ENCODE measurements around the gene KCNQ2.

Gene KCNQ2

DNA sequence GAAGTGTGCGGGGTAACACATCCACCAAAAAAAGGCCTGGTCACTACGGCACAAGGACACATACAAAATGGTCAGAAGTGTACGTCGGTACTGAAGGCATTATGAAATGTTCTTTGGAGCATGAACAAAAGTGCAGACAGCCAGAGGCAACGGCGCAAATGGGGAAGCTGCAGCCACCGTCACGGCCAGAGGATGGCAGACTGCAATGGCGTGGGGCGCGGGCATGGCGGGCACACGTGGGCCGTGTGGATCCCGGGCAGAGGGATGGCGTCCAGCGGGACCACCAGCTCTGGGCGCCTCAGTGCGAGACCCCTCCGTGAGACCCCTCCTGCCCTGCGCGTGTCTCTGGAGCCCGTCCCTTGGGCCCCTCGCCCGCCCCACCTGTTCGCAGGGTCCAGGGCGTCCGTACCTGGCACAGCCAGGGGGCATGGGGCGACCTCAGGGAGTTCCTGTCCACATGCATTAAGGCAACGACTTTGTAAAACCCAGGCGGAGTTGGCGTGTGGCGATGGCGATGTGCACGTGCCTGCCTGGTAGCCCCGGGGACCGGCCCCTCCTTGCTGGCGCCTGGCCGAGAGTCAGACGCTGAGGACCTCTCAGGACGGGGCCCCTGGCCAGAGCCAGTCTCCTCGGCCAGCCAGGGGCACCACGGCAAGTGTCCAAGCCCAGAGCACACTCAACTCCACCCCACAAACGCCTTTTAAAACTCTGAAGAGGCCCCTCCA, 71.8 kb downstream of the KCNQ2 start:
- DNase-seq: no peak

DNA sequence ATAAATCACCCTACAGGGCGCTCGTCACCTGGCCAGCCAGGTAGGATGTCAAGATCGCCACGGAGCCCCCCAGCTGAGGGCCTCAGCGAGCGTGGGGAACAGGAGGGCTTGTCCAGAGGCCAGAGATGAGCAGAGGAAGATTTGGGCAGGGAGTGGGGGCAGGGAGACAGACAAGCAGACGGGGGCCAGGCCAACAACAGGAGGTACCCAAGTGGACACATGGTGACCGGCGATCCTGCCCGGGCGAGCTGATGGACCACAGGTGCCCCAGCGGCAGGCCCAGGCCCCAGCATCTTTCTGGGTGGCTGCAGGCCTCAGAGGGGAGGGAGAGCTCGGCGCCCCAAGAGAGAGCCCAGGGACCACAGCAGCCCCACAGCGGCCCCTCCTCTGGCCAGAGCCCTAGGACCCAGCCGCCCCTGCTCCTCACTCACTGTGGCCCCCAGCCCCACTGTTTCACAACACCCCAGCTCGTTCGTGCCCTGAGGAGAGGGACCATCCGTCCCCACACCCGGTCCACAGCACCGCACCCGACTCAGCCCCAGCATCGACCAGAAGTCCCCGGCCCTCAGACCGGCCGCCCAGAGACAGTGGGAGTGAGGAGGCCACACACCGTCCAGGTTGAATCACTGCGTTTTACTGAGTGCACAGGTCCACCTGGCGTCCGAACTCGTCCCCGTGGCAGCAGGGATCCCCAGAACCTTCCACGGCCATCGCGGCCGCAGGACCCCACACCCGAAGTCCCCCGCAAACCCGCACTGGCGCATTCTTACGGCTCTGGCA, 72.7 kb downstream of the KCNQ2 start:
- no peak for DNase-seq

DNA sequence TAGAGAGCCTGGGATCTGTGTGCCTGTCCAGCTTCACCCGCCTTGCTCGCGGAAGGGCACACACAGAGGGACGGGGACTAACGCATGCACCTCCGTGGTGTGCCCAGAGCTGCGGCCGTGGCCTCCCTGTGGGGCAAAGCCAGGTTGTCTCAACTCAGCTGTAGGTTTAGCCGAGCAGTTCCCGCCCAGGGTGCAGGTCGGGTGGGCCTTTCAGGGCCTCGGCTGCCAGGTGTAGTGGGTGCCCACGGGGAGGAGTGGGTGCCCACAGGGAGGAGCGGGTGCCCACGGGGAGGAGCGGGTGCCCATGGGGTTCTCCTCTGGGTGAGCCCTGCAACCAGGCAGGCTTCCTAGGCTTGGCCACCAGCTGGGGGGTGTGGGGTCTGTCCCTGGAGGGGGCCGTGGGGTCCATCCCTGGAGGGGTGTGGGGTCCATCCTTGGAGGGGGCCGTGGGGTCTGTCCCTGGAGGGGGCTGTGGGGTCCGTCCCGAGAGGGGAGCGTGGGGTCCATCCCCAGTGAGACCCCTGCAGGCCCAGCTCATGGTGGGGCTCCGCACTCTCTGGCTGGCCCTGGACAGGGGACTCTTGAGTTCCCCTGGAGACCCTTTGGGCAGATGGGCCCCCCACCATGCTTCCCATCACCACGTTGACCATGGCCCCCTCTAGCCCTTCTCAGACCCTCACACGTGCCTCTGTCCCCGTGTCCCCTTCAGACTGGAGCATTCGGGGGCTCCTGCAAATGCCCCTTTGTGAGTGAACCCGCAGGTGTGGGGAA, 73.5 kb downstream of the KCNQ2 start:
- DNase-seq: no peak

DNA sequence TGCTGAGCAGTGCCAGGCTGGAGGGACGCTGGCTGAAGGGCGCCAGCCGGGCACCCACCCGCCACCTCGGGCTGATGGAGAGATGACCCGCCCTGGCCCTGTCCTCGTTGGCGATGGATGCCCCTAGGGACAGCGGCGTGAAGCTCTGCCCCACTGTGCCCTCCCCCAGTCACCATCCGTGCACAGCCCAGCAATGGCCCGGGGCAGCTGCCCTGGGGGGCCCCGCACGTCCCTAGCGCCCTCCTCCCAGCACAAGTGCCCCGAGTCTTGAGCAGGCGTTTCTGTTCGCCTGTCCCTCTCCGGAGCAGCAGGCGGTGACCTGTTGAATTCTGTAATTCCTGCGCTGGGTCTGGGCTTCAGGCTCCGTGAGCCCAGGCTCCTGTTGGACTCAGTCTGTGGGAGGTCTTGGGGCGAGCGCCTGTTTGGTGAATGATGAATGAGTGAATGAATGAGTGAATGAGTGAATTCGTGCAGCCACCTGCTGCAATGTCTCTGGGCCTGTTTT, 74.5 kb downstream of the KCNQ2 start:
- no peak for DNase-seq

DNA sequence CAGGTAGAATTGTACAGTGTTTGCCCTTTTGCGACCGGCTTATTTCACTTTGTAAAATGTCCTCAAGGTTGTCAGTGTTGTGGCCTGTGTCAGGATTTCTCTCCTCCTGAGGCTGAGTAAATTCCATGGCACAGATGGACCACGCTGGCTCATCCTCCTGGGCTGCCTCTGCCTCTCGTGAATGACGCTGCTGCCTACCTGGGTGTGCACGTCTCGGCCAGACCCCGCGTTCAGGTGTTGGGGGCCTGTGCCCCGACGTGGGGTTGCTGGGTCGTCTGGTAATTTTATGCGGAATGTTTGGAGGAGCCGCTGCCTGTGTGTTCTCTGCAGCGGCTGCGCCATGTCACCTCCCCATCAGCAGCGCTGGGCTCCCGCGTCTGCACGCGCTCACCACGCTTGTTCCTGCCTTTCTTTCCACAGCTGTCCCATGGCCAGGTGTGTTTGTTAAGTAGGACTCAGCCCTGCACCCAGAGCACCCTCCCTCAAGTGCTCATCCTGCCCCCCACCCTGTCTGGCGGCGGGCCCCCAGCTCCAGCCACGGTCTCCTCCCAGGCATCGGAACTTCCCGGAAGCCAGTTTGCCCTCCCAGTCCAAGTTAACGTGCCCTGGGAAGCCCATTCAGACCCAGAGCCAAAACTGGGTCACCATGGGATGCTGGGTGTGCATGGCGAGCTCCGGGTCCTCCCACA, 75.2 kb downstream of the KCNQ2 start:
- no peak for DNase-seq

DNA sequence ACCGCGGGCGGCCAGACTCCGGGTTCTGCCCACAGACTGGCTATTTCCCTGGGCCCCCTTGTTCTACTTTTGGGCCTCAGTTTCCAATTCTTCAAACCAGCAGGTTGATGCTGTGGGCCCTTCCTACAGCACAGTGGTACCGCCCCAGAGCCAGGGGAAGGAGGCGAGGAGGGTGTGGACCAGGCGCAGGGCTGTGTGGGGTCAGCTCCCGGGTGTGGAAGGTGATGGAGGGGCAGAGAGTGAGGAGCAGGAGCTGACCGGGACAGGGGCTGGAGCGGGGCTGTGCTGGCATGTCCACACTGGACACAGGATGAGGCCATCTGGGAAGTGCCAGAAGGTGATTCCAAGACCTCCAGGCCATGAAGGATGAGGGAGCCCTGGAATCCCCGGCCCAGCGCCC, 76.2 kb downstream of the KCNQ2 start:
- no peak for DNase-seq

DNA sequence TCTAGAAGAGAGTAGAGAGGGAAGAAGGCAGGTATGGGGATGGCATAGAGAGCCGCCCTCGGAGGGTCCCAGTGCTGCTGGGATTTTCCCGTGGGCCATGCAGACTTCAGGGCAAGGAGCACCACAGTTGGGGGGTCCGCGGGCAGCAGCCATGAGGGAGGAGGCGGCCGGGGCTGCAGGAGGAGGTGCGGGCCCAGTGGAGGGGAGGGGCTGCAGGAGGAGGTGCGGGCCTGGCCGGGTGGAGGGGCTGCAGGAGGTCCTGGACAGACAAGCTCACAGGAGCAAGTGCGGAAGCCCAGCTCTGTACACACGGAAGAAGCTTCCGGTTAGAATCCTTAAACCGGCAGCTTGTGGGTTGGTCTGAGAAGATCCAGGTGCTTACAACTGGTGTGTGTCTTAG, 76.7 kb downstream of the KCNQ2 start:
- DNase-seq: no peak

DNA sequence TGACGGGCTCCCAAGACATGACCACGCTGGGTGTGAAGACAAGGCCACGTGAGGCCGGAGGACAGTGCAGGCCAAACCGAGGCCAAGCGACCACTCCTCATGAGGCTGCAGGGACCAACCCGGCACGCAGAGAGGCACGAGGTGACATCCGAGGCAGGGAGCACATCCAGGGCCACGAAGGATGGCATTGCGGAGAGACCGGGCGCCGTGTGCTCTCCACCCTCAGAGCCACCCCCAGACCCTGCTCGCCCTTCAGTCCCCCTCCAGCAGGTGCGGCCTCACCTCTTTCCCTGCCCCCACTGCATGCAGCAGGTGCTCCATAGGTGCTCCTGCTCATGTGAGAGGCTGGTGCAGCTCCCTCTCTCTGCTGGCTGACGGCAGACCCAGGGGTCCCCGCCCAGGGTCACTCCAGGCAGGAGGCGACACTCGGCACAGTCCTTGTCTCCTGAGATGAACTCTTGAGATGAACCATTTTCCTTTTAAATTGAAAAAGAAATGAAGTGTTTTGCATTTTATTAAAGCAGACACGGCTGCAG, 77.5 kb downstream of the KCNQ2 start:
- DNase-seq: no peak

DNA sequence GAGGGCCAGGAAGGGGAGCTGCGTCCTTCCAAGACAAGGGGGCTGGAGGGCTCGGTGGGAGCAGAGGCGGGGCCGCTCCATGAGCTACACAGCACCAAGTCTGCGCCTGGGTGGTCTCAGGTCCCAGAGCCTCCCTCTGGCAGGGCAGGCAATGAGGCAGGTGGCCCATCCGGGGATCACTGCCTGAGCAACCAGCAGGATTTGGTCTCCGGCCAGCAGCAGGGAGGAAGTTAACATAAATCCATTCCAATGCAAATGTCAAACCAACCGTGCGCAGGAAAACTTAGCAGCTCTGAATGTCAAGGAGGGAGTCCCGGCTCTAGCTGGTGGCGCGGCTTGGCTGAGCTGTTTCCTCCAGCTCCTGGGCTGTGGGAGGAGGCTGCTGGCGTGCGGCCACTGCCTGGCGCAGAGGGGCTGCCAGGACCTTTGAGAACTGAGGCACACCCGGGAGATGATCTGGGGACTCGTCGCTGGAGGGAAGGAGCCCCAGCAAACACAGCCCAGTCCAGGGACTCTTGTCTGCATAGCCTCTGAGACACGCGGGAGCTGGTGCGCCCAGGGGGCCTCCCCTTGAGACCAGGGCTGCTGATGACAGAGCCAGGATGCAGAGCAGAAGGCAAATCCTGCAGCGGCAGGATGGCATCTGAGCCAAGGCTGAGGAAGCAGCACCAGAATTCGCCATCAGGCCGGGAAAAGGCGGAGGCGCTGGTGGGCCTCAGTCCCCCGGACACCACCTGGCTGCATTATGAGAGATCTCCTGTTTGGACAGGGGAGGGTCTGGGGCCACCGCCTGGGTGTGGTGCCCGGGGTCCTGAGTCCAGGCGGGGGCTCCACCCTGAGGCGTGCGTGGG, 78.2 kb downstream of the KCNQ2 start:
- no peak for DNase-seq

DNA sequence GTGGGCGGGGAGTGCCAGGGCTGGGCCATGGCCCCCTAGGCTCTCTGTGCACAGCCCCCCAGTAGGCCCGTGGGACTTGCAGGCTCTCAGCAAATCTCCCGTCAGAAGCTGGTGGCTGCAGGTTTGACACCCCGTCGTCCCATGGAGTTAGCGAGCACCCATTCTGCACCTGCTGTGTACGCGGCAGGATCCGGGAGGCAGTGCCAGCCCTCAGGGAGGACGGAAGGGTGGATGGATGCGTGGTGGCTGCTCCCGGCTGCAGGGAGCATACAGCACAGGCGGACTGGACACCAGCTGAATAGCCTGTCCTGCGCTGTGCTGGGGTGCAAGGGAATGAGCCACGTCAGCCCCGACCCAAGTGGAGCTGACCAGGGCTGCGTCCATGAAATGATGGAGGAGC, 78.9 kb downstream of the KCNQ2 start:
- no peak for DNase-seq

DNA sequence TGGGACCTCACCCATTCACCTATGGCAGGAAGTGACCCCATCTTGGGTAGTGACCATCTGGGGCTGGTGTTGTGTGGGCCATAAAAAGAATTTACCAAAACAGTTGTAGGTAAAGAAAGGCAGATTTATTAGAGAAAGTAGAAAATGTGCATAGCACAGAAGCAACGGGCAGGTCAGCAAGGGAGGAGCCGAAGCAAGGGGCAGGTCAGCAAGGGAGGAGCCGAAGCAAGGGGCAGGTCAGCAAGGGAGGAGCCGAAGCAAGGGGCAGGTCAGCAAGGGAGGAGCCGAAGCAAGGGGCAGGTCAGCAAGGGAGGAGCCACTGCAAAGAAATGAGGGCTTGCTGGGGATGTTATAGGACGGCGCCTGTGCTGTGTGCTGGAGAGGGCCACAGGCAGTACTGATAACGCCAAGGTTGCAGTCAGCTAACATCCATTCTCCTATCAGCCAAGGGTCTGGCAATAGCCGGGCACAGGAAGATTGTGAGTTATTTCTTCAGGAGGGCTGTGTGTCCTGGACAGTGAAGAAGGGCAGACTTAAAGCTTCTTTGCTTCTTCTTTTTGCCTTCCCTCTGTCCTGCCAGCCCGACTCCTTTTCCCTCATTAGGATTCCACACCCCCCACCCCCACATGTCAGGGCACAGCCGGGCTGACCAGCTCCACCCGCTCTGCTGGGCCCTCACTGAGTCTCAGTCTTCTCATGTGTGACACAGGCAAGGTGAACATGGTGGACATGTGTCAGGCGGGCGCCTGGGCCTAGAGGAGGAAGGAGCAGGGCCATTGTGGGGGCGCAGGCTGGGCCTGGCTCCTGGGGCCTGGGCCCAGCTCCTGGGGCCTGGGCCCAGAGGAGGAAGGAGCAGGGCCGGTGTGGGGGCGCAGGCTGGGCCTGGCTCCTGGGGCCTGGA, 79.7 kb downstream of the KCNQ2 start:
- DNase-seq: no peak

DNA sequence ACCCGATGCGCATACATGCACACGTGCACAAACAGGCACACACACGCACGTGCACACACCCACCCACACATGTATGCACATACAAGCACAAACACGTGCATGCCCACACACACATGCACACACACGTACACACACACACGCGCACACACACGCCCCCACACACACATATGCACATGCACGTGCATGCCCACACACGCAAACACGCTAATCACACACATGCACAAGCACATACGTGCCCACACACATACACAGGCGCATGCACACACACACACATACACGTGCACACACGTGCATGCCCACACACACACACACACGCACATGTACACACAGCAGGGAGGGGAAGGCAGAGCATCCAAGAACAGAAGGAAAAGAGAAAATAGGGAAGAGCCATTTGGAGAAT, 84.5 kb downstream of the KCNQ2 start:
- DNase-seq: no peak

DNA sequence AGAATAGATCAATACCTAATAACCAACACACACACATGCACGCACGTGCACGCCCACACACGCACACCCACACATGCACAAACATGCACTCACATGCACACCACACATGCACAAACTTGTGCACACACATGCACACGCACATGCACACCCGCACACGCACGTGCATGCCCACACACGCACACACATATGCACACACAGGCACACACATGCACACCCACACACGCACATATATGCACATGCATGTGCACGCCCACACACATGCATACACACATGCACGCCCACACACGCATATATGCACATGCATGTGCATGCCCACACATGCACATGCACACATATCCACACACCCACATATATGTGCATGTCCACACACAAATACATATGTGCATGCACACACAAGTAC, 85.1 kb downstream of the KCNQ2 start:
- no peak for DNase-seq

DNA sequence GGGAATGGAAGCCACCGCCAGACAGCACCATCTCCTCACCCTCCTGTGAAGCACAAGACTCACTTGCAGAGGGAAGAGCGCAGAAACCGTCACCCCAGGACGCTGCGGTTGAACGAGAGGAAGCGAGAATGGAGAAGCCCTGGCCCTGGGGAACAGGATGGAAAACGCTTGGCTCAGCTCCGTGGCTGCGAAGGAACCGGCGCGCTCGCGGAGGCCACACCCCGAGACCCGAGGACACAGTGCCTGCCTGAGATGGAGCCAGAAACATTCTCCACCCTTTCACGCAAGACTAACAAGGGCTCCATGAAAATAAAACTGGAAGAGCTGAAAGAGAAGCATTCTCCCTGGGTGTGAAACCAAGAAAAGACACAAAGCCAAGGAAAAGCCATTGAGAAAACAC, 86.0 kb downstream of the KCNQ2 start:
- DNase-seq: no peak

DNA sequence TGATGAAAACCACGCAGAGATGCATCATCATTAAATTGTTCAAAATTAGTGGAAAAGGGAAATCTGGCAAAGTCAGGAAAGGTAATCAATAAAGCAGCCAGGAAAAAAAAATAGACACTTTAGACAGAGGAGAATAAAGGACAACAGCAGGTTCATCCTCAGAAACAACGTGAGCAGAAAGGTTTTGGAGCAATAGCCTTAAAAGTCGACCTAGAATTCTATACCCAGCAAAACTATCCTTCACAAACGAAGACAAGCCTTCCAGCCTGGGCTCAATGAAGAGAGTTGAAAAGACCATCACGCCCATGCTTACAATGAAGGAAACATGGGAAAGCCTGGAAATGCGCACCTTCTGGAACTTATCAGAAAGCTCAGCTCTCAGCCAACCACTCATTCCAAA, 86.6 kb downstream of the KCNQ2 start:
- no peak for DNase-seq

DNA sequence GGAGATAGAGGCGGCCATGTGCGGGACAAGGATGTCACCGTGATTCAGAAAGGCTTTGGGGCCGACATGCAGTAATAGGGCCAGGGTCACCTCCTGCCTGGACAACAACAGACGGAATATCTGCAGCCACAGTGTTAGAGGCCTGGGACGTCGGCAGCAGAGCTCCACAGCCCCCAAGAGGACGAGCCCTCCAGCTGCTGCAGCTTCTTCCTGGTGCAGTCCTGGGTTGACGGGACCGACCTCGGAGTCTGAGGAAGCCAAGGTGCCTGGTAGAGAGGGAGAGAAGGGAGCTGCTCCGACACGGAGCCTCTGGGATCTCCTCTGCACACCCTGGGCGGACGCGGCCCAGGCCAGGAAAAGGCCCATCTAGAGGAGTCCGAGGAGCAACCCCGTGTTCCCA, 88.1 kb downstream of the KCNQ2 start:
- DNase-seq: no peak

DNA sequence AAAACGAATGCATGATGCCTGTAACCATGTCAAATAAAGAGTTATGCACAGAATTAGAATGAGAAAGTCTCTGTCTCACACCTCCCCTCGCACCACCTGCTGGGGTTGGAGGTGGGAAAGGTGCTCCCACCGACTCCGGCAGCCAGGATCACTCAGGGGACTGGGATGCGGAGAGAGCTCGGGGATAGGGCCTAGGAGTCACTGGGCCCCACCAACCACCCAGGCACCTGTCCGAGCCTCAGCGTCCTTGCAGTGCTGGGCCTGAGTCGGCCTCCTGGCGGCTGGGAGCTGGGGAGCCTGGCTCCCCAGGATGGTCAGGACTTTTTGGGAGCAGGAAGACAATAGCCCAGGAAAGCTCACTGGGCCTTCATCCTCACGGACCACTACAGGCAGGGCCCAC, 88.9 kb downstream of the KCNQ2 start:
- DNase-seq: no peak

DNA sequence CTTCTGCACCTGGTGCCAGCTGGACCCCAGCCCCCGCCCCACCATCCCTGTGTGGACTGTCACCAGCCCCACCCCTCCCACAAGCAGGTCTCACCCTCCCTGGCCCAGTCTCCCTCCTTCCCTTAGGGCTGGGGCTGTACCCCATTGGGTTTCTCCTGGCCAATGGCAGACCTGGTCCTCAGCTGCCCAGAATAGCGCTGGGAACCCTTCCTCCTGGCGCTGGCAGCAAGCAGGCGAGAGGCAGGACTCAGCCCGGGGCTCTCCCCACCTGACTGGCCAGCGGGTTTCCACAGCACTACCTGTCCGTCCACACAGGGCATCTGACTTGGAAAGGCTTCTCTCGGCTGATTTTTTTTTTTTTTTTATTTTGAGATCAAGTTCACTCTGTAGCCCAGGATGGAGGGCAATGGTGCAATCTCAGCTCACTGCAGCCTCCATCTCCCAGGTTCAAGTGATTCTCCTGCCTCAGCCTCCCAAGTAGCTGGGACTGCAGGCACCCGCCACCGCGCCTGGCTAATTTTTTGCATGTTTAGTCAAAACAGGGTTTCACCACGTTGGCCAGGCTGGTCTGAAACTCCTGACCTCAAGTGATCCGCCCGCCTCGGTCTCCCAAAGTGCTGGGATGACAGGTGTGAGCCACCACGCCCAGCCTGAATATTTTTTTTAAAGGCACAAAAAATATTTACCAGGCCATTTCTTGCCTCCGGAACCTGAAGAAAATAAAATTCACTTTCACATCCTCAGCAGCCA, 89.7 kb downstream of the KCNQ2 start:
- DNase-seq: no peak

DNA sequence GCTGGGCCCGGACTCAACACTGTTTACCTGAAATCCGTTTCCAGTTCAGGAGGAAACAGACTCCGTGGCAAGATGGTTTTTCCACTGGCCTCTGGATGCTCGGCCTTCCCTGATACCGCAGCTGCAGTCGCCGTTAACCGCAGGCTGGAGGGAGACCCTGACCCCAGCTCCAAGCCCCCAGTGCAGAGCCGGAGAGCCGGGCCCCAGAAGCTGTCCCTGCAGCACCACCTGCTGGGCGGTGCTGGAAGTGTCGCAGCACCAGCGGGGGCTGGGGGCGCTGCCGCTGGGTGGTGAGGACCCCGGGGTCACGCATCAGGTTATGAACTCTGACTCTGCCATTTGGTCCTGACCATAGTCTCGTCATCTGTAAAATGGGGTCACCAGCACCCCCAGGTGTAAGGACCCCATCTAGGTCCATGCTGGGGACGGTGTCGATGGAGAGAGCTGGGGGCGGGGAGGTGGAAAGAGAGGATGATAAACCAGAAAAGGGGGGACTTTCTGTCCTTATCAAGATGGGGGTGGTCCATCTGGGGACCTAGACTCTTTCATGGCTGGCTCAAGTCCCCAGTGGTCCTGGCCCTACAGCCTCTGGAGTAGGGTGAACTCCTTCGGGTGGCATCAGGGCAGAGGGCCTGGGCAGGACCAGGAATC, 90.5 kb downstream of the KCNQ2 start:
- peak; percentile 17 for DNase-seq
